CD4-positive, alpha-beta T cell (primary cell): ENCODE data around the gene PCSK4. TPM values are rescaled to one million over a fixed set of nuclear protein-coding genes. Genes with fewer than 3 reads are reported as not detected.

ENCODE experiments used
- ATAC-seq: fragments of 200-7000 bp; cut with Tn5 transposase; one replicate; pipeline ENCODE4 v1.10.0; 2022; ENCODE audit warnings: mild to moderate bottlenecking; ENCODE audit not compliant: poor library complexity
- CTCF ChIA-PET: fragments of 350-600 bp; sonication (Branson Sonifier 250); formaldehyde crosslinking; loops from one replicate; lab custom pipeline; 2021; ENCODE audit warnings: antibody characterized with exemption, inconsistent platforms; lab: Charles Lee
- POLR2A ChIA-PET: fragments of 350-600 bp; sonication (Branson Sonifier 250); formaldehyde crosslinking; loops from one replicate; lab custom pipeline; 2021; ENCODE audit warnings: antibody characterized with exemption, inconsistent platforms; lab: Charles Lee
- DNase-seq, 14 experiments: peaks; one replicate each; pipeline ENCODE4 v3.0.0-alpha.2; 2013 to 2020; ENCODE audit warnings: mixed read lengths in 2 of 14
- H3K27ac ChIP-seq, 2 donors: one replicate each; pipeline versions ENCODE4 v1.5.1 to v1.7.0; 2013; ENCODE audit warnings: low read length in 2 of 2, low read depth in 1 of 2, mild to moderate bottlenecking in 1 of 2
- H3K27me3 ChIP-seq, 2 experiments: 1 replicate in 1 of 2; 2 replicates in 1 of 2; pipeline versions ENCODE4 v1.6.1 to v1.7.0; 2013; ENCODE audit warnings: low read length in 2 of 2, control low read depth in 1 of 2, mild to moderate bottlenecking in 1 of 2, moderate library complexity in 1 of 2; ENCODE audit not compliant: insufficient read depth in 2 of 2, control insufficient read depth in 1 of 2
- H3K36me3 ChIP-seq: one replicate; pipeline ENCODE4 v1.6.1; 2013; ENCODE audit warnings: low read length, control low read depth; ENCODE audit not compliant: insufficient read depth
- H3K4me1 ChIP-seq: one replicate; pipeline ENCODE4 v1.6.1; 2013; ENCODE audit warnings: low read length, control low read depth; ENCODE audit not compliant: insufficient read depth
- H3K4me3 ChIP-seq: one replicate; pipeline ENCODE4 v1.5.1; 2013; ENCODE audit warnings: mild to moderate bottlenecking, low read length, moderate library complexity
- H3K9me3 ChIP-seq, 2 experiments: 1 replicate in 1 of 2; 2 replicates in 1 of 2; pipeline versions ENCODE4 v1.6.1 to v1.7.0; 2013; ENCODE audit warnings: low read length in 2 of 2, mild to moderate bottlenecking in 2 of 2, control low read depth in 1 of 2, moderate library complexity in 1 of 2; ENCODE audit not compliant: control insufficient read depth in 1 of 2, insufficient read depth in 1 of 2
- H3K27ac Mint-ChIP-seq: one replicate; pipeline ENCODE4 v1.8.0; 2020; ENCODE audit warnings: mixed read lengths
- H3K27me3 Mint-ChIP-seq: one replicate; pipeline ENCODE4 v1.8.0; 2021; ENCODE audit warnings: mixed read lengths
- H3K36me3 Mint-ChIP-seq: one replicate; pipeline ENCODE4 v1.8.0; 2021; ENCODE audit warnings: low read depth, mixed read lengths
- H3K4me1 Mint-ChIP-seq: one replicate; pipeline ENCODE4 v1.8.0; 2021; ENCODE audit warnings: low read depth, mixed read lengths
- H3K4me3 Mint-ChIP-seq: one replicate; pipeline ENCODE4 v1.8.0; 2020; ENCODE audit warnings: mild to moderate bottlenecking, mixed read lengths
- H3K9me3 Mint-ChIP-seq: one replicate; pipeline ENCODE4 v1.8.0; 2020; ENCODE audit warnings: mixed read lengths
- CTCF ChIP-seq: fragments of 200-600 bp; IDR thresholded peaks from one replicate; pipeline ENCODE4 v1.8.0; 2022; ENCODE audit warnings: antibody characterized with exemption, mild to moderate bottlenecking
- intact Hi-C, 2 experiments: fragments of 100-400 bp; cut with DNase I in 1 of 2; cut with micrococcal nuclease in 1 of 2; formaldehyde crosslinking; loops; one replicate each; pipeline versions ENCODE4 v1.15.1 to v1.9.0; 2023 to 2025; cut with DNase I, micrococcal nuclease
- total RNA-seq, 174 experiments: library from RNA in 2 of 174; stranded (reverse) in 2 of 174; gene quantifications; one replicate each; pipeline ENCODE4 v1.2.3 and lab custom pipeline; 2021 to 2026

Gene PCSK4
- total RNA-seq, 2 experiments from 2014 or later = 4.2 to 5.2 TPM

DNA sequence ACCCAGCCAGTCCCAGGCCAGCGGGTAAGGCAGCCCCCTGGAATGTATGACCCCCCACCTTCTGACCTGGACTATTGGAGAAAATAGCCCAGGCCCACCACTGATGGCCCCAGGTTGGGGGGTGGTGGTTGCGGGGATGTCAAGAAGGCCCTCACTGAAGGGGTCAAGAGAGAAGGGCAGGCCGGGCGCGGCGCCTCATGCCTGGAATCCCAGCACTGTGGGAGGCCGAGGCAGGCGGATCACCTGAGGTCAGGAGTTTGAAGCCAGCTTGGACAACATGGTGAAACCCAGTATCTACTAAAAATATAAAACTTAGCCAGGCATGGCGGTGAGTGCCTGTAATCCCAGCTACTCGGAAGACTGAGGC, 24.1 kb upstream of the PCSK4 start:
- Mint-ChIP-seq H3K27me3 (peaks cover 13% of the 10 kb centered on the region), H3K36me3 (no peaks in the 10 kb centered on the region), H3K27ac (no peak overlapping the region), H3K9me3 (no peaks in the 10 kb centered on the region), H3K4me3 (no peak overlapping the region), H3K4me1 (peaks cover 13% of the 10 kb centered on the region)
- H3K36me3 ChIP-seq = no peaks in the 10 kb centered on the region
- no peak for DNase-seq
- TF ChIP-seq CTCF = no peak
- POLR2A ChIA-PET = no interaction called here
- ATAC-seq = no peak
- peaks cover 0 to 21% of the 10 kb centered on the region in 2 experiments for H3K9me3 ChIP-seq
- H3K4me1 ChIP-seq = peaks cover 26% of the 10 kb centered on the region
- CTCF ChIA-PET = interaction anchor here (0.7 to 1.2 kb wide), 2 partner anchors 43 to 285 kb away, joined by 3 to 5 read pairs; no protein-coding TSS in a partner anchor
- intact Hi-C loops = loop anchor here (1.0 to 5.0 kb wide), 4 partner anchors 37 to 235 kb away; partner anchors contain the start of genes C19orf25 (in 1 of the 2) and RPS15 (in 1 of the 2)
- H3K27ac ChIP-seq = no peak overlapping the region
- no peak overlapping the region for H3K4me3 ChIP-seq
- no peaks in the 10 kb centered on the region for H3K27me3 ChIP-seq

GRCh38 chr19:1513499-1514294, 23.5 kb upstream of the PCSK4 start:
- Histone ChIP-seq H3K4me1 (peaks cover 26% of the 10 kb centered on the region), H3K9me3 (peaks cover 0 to 22% of the 10 kb centered on the region in 2 experiments), H3K27me3 (no peaks in the 10 kb centered on the region), H3K27ac (no peak overlapping the region), H3K36me3 (no peaks in the 10 kb centered on the region), H3K4me3 (peak overlapping the region; percentile 25)
- Mint-ChIP-seq H3K36me3 (no peaks in the 10 kb centered on the region), H3K4me1 (peaks cover 13% of the 10 kb centered on the region), H3K4me3 (peak overlapping the region; percentile 34), H3K9me3 (no peaks in the 10 kb centered on the region), H3K27me3 (peaks cover 13% of the 10 kb centered on the region), H3K27ac (no peak overlapping the region)
- CTCF ChIA-PET = interaction anchor here (1.2 kb wide), 1 partner anchor 42 kb away, joined by 5 read pairs; no protein-coding TSS in a partner anchor
- intact Hi-C loops = loop anchor here (1.0 to 5.0 kb wide), 5 partner anchors 36 to 234 kb away; partner anchors contain the start of genes RPS15 (in 2 of the 2) and C19orf25 (in 1 of the 2)
- TF ChIP-seq CTCF = peak; percentile 63
- ATAC-seq (peak; percentile 70), DNase-seq (peak; percentile 53 to 83 (median 64))
- POLR2A ChIA-PET = no interaction called here

- Histone ChIP-seq H3K27ac (no peak within 1 kb of the TSS), H3K4me3 (peak within 1 kb of the TSS; percentile 51), H3K27me3 (no peaks in the 10 kb centered on the region), H3K36me3 (no peaks in the 10 kb centered on the region), H3K9me3 (peaks cover 0 to 24% of the 10 kb centered on the region in 2 experiments), H3K4me1 (peaks cover 33% of the 10 kb centered on the region)
- DNase-seq (peak in 13 of 14 experiments; percentile 26 to 82 (median 62)), ATAC-seq (peak; percentile 54)
- CTCF ChIA-PET = no interaction called here
- intact Hi-C loops = loop anchor here (2.0 to 5.0 kb wide), 3 partner anchors 36 to 76 kb away; partner anchors contain the start of genes RPS15 (in 2 of the 2) and C19orf25 (in 1 of the 2)
- Mint-ChIP-seq H3K9me3 (no peaks in the 10 kb centered on the region), H3K27ac (no peak within 1 kb of the TSS), H3K4me3 (peak within 1 kb of the TSS; percentile 73), H3K36me3 (no peaks in the 10 kb centered on the region), H3K27me3 (peaks cover 15% of the 10 kb centered on the region), H3K4me1 (peaks cover 14% of the 10 kb centered on the region)
- no peak for TF ChIP-seq CTCF
- POLR2A ChIA-PET = interaction anchor here (0.9 kb wide), 1 partner anchor 10 kb away, joined by 3 read pairs; no protein-coding TSS in a partner anchor
Observed at GRCh38 chr19:1512671-1513498, 22.7 kb upstream of the PCSK4 start, which contains the start of gene ADAMTSL5. Gene ADAMTSL5, minus strand, starts transcription at chr19:1513019. Its CDS starts 2,076 bp downstream, at chr19:1510943.
